ENCODE data around the gene WDR45.
"Not testable (repeated sequence)": the region's sequence is repeated elsewhere in the genome, so short reads cannot be mapped to it uniquely, and the experiment has no call there.

WDR45 gene

GRCh38 chrX:49079489-49080428 is at the start of gene WDR45:
Gene WDR45 (minus strand): TSS chrX:49079887. CDS start chrX:49078095, 1,792 bp downstream.
- no peak for DNase-seq (ENCODE audit: low read depth, low spot score)

DNA sequence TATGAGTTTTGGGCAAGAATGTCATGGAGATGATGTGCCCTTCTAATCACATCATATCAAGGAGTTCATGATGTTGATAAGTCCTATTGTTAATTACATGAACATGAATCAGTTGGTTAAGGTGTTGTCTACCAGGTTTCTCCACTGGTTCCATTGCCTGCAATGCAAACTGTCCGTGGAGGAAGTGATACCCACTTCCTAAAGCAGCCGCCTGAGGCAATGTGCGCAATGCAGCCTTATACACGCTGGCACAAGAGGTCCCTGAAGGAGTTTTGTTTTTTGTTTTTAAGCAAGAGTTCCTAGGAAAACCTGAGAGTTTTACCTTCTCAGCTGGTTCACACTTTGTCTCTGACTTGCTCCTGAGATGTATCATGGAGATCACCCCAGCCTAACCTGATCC is 49.7 kb upstream of the WDR45 start:
- DNase-seq (ENCODE audit: low read depth, low spot score), result no peak

DNA sequence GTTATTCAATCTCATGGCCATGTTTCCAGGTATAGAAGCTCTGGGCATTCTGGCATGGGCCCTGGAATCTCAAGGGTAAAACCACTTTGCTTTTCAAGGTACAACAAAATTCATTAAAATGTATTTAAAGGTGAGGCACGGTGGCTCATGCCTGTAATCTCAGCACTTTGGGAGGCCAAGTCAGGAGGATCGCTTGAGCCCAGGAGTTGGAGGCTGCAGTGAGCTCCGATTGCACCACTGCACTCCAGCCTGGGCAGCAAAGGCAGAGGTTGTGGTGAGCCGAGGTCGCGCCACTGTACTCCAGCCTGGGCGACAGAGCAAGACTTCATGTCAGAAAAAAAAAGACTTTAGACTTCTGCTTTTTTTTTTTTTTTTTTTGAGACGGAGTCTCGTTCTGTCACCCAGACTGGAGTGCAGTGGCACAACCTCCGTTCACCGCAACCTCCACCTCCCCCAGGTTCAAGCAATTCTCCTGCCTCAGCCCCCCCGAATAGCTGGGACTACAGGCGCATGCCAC is 48.1 kb upstream of the WDR45 start:
- DNase-seq (ENCODE audit: low read depth, low spot score), result not testable (repeated sequence)

DNA sequence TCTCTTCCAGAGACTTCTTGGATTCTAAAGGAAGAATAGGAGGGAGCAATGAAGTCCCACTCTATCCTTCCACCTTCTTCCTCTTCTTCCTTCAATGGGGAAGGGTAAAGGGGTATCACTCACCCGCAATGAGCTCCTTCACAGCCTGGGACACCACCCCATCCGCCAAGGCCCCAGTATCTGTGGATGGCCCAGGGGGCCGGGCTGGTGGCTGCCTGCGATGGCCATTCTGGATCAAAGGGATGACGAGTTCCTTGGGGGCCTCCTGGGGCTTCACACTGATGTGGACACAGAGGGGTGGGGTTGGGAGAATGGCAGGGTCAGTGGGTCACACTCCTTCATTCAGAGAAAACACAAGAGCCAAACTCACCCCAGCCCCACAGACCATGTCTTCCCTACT is 42.8 kb upstream of the WDR45 start:
- no peak for DNase-seq (ENCODE audit: low read depth, low spot score)

- DNase-seq (ENCODE audit: low read depth, low spot score), result no peak
Measured at GRCh38 chrX:49120091-49120490, 40.4 kb upstream of the WDR45 start.

DNA sequence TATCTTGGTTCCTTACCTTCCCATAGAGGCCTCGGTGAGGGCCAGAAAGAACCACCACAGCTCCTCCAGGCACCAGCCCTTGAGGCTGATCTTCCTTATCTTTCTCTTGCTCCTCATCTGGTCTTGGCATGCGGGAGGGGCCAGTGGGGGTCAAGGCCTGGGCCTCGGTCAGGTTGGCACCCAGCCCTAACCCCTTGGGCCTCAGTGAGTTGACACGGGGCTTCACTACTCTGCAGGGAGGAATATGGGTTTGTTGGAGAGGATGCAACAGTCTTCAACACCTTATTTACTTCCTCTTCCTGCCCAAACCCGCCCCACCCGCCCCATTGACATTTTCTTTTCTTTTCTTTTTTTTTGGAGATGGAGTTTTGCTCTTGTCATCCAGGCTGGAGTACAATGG is 37.9 kb upstream of the WDR45 start:
- no peak for DNase-seq (ENCODE audit: low read depth, low spot score)

GRCh38 chrX:49116716-49117115 is 37.0 kb upstream of the WDR45 start:
- no peak for DNase-seq (ENCODE audit: low read depth, low spot score)

DNA sequence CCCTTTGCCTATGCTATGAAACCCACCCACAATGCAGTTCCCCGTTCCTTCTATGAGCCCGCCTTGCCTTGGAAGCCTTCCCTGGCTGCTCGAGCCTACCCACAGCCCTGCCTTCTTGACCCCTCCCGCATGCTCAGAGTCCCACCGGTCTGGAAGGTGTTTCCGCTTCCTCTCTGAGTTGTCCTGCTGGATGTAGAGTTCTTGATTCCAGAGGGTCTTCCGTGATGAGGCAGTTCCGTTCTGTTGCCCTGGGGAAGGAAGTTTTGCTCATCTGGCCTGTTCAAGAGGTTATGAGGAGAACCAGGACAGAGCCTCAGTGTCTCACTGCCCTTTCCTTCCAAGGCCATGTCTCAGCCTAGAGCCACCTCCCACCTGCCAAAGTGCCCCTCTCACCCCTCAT is 36.4 kb upstream of the WDR45 start:
- no peak for DNase-seq (ENCODE audit: low read depth, low spot score)

DNA sequence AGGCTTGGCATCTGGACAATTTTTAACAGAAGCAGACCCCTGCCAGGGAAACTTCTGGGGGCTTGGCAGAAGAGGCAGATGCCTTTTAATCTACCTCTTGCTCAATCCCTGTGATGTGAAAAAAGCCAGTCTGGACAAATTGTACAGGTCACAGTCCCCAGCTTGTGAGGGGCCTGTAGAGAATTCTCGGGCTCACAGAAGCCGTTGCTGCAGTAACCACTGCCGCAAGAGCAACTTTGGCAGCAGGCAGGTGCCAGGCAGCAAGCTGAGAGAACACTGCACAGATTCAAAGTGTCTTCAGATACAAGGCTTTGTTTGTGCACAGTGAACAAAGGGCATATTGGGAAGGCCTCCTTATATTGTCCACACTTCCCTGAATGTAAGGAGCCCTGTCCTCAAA is 32.1 kb upstream of the WDR45 start:
- DNase-seq (ENCODE audit: low read depth, low spot score), result no peak

DNA sequence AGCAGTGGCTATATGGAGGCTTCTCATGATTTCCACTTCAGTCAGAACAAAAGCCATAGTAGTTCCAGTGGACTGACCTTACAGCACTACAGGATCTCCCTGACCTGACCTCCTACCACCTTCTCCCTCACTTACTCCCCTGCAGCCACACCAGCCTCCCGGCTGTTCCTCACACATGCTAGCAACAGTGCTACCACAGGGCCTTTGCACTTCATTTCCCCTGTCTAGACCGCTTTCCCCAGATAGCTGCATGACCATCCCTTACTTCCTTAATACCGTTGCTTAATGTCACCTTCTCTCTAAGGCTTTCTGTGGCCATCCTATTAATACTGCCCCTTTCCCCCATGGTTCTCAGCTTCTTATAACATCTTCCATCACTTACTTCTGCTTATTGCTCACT is 30.7 kb upstream of the WDR45 start:
- DNase-seq (ENCODE audit: low read depth, low spot score), result no peak

DNA sequence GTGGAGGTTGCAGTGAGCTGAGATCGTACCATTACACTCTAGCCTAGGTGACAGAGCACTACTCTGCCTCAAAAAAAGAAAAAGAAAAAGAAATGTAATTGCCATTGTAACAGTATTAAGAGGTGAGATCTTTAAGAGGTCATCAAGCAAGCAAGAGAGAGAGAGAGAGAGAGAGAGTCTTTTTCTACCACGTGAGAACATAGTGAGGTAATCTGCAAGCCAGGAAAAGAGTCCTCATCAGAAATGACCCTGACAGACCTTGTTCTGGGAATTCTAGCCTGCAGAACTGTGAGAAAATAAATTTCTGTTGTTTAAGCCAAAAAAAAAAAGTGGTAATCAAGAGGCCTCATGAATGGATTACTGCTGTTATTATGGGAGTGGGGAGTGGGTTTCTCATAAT is 29.0 kb upstream of the WDR45 start:
- DNase-seq (ENCODE audit: low read depth, low spot score), result no peak

DNA sequence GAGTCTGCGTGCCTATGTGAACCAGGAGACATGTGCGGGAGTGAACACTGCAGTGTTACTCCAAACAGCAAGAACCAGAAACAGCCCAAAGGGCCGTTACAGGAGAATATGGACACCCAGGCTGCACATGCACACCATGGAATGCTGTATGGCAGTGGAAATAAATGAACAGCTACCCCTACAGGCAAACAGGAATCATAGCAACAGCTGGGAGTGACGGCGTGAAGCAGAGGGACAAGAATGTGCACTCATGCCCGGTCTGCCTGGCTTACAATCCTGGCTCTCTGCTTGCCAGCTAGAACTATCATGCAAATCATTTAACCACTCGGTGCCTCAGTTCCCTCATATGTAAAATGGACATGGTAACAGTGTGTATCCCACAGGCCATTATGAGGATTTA is 27.2 kb upstream of the WDR45 start:
- no peak for DNase-seq (ENCODE audit: low read depth, low spot score)

- DNase-seq (ENCODE audit: low read depth, low spot score), result no peak
Measured at GRCh38 chrX:49106296-49106695, 26.6 kb upstream of the WDR45 start.

GRCh38 chrX:49103637-49104036 is 23.9 kb upstream of the WDR45 start:
- no peak for DNase-seq (ENCODE audit: low read depth, low spot score)

DNA sequence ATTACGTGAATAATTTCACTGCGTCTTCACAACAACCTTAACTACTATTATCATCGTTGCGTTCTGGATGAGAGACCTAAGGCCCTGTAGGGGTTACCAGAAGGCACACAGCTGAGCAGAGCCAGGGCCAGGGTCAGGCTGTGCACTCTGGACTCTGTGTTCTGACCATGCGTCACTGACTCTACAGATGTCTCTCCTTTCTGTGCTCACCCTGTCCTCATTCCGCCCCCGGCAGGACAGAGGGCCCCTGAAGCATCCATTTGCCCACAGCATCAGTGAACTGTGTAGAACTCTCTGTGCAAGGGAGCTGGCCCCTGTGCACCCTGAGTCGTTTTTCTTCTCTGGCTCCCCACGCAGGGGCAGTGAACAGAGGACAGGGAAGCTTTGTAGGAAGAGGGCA is 22.5 kb upstream of the WDR45 start:
- DNase-seq (ENCODE audit: low read depth, low spot score), result no peak

DNA sequence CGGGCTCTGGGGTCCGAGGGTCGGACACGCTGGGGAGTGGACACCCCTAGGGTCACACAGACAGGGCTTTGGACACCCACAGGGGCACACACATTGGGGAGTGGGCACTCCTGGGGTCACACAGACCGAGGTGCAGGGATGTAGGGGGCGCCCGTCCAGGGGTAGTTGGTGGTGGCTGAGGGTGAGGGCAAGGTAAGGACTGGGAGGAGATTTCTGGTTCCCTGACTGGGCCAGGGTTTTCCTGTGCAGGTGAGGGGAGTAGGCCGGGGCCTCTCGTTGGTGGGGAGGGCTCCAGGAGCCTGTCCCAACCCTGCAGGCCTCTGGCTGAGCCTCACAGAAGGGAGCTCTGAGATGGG is 21.9 kb upstream of the WDR45 start:
- DNase-seq (ENCODE audit: low read depth, low spot score), result no peak

DNA sequence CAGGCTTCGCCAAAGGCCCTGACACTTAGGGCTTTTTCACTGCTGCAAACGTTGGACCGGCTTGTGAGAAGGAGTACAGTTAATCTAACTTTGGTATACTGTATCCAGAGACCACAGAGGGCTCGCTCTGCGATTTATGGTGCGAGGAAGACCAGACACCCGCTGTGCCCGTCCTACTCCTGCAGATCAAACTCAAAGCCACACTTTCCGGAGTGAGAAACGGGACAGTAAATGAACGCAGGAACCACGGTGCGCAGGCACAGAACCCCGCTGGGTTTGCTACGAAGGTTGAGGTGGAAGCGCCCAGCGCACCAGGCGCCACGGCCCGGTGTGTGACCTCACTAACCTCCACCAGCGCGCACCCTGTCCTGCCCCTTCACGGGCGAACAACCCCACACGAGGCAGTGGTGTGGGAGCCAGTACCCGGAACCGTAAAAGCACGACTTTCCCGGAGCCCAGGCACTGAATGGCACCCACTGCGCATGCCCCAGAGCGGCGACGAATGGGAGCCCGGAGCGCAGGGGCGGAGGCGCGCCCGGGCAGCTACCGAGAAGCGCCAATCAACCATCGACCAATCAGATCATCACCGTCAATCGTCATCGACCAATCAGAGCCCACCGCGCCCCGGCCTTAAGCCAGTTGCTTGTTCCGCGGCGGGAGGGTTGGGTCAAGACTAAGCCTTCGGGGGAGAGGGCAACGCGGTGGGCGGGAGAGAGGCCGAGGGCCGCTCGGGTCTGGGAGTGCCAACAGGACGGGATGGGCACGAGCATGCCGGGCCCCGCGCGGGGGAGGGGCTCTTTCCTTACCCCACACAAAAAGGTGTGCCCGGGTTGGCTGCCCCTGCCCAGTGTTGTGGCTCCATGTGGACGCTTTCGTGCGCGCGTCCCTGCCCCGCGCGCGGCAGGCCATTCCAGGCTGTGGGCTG is 21.3 kb upstream of the WDR45 start:
- DNase-seq (ENCODE audit: low read depth, low spot score), result peak; percentile 72

- no peak for DNase-seq (ENCODE audit: low read depth, low spot score)
Measured at GRCh38 chrX:49096419-49096818, 16.7 kb upstream of the WDR45 start.

GRCh38 chrX:49089553-49089952 is 9.9 kb upstream of the WDR45 start:
- no peak for DNase-seq (ENCODE audit: low read depth, low spot score)

DNA sequence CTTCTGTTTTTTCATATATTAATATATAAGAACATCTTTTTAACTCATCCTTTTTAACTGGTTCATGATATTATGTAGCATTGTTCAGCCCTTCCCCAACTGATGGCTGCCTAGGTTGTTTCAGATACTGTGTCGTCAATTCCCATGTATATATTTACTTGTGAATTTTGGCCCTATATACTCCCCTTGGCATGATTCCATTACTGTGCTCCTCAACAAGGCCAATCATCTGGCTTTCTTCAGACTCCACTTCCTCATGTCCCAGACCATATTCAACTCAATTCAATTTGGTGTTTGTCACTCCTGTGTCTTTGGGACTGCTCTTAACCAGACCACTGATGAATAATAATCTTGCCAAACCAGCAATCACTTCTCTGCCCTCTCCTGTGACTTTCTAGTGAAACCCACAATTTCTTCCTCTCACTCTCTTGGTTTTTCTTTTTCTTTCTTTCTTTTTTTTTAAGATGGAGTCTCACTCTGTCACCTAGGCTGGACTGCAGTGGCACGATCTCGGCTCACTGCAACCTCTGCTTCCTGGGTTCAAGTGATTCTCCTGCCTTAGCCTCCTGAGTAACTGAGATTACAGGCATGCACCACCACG is 2.7 kb upstream of the WDR45 start:
- DNase-seq (ENCODE audit: low read depth, low spot score), result no peak

- DNase-seq (ENCODE audit: low read depth, low spot score), result no peak
Measured at GRCh38 chrX:49077941-49078340, 1.7 kb downstream of the WDR45 start.

GRCh38 chrX:49075347-49075746 is 4.3 kb downstream of the WDR45 start:
- DNase-seq (ENCODE audit: low read depth, low spot score), result no peak
